ENCODE results near the gene CCDC74B. TPM values are rescaled to one million over a fixed set of nuclear protein-coding genes. Genes with fewer than 3 reads are reported as not detected.
"Not testable (repeated sequence)": the region's sequence is repeated elsewhere in the genome, so short reads cannot be mapped to it uniquely, and the experiment has no call there.

Gene CCDC74B
- total RNA-seq, 8 experiments from 2014 or later, result 1.2 to 13.4 (median 6.6) TPM

DNA sequence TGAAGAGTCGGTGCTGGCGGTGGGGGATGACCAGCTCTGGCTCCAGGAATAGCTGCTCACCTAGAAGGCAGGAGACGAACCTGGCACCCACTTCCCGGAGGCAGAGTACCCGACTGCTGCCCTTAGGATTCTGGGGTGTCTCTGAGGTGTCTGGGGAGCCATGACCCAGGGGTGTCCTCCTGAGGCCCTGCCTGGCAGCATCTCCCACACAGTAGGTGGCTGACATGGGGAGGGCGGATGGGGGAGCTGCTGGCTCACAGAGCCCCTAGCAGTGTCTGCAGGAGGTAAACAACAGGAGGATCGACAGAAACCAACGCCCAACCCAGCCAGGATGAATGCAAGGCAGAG, 9.5 kb upstream of the CCDC74B start:
- H3K27ac ChIP-seq; H3K4me3 ChIP-seq; ATAC-seq (replicated peaks in 6 of 8); H3K4me1 ChIP-seq (replicated peaks in 1 of 2): not testable (repeated sequence)
- WGBS, 10 experiments, result no CpG with 5 or more reads among the region's 8 CpGs
- in situ Hi-C loops (cut with MboI; ENCODE audit: low pct_unique_long_range_greater_than_20kb in 2 of 9, low sequenced_read_pairs in 9 of 9, unreplicated experiment in 9 of 9), result loop anchor here in 2 of 9 experiments (25.0 kb wide), 1 partner anchor 183 kb away; the partner anchor contains the start of gene IMP4 (in 2 of the 2)

DNA sequence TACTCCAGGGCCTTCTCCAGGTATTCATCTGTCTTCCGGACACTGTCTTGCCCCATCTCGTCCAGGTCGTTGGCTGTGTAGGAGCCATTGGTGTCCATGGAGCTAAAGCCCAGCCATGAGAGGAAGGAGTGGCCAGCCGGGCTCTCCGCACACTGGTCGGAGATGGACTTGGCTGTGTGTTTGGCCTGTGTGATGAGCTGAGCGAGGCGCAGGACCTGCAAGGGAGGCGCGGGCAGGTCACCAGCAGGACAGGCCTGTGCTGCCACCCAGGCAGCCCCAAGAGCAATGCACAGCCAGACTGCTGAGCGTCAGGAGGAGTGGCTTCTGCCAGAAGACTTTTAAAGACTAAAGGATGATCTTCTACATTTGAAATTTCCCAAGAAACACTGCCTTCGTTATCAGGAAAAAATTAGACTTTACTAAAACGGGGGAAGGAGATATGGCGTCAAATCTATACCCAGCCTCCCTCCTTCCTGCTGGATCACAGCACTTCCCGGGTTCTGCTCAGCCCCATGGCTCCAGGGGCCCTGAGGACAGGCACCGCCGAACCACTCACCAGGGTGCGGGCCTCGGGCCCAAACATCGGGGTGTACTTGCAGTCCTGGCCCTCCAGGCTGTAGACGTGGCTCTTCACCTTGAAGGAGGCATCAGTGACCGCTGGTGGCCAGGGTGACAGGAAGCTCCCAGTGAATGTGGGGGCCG, 9.0 kb upstream of the CCDC74B start:
- H3K4me3 ChIP-seq; H3K4me1 ChIP-seq (replicated peaks in 1 of 2); H3K27ac ChIP-seq; ATAC-seq (replicated peaks in 6 of 8): not testable (repeated sequence)
- 95% methylated on average over 3 of the region's 23 CpGs; no CpG with 5 or more reads in 9 of the 10 experiments for WGBS, 10 experiments
- in situ Hi-C loops (cut with MboI; ENCODE audit: low pct_unique_long_range_greater_than_20kb in 2 of 9, low sequenced_read_pairs in 9 of 9, unreplicated experiment in 9 of 9), result loop anchor here in 2 of 9 experiments (25.0 kb wide), 1 partner anchor 183 kb away; the partner anchor contains the start of gene IMP4 (in 2 of the 2)

DNA sequence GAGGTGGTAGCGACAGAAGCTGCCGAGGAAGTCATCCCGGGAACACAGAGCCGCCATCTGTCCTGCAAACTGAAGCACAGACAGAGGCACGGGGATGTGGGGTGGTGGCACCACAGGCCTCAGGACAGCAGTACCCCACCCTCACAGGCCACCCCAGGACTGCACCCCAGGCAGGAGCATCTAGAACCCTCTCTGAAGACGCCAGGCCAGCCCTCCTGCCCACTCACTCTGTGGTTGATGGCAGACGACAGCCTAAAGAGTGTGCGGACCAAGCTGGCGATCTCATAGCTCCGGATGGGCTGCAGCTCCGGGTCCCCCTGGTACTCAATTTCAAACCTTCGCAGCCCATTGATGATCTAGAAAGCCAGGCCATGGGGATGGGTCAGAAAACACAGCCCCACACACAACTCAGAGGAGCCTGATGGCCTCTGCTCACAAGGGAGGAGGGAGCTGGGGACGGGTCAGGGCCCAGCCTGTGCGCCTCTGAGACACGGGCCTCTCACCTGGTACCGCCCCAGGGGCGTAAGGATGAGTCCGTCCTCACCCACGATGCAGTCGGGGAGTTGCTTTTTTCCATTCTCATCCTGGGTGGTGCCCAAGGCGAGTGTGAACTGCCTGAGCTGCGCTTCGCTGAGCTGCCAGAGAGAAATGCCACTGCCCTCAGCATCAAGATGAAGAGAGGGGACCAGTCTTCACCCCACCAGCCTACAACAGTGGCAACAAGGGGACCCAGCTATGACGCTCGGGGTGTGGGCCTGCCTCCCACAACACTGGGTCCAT, 8.1 kb upstream of the CCDC74B start:
- in situ Hi-C loops (cut with MboI; ENCODE audit: low pct_unique_long_range_greater_than_20kb in 2 of 9, low sequenced_read_pairs in 9 of 9, unreplicated experiment in 9 of 9), result loop anchor here in 2 of 9 experiments (25.0 kb wide), 1 partner anchor 184 kb away; the partner anchor contains the start of gene IMP4 (in 2 of the 2)
- no peak for ATAC-seq (replicated peaks in 6 of 8)

DNA sequence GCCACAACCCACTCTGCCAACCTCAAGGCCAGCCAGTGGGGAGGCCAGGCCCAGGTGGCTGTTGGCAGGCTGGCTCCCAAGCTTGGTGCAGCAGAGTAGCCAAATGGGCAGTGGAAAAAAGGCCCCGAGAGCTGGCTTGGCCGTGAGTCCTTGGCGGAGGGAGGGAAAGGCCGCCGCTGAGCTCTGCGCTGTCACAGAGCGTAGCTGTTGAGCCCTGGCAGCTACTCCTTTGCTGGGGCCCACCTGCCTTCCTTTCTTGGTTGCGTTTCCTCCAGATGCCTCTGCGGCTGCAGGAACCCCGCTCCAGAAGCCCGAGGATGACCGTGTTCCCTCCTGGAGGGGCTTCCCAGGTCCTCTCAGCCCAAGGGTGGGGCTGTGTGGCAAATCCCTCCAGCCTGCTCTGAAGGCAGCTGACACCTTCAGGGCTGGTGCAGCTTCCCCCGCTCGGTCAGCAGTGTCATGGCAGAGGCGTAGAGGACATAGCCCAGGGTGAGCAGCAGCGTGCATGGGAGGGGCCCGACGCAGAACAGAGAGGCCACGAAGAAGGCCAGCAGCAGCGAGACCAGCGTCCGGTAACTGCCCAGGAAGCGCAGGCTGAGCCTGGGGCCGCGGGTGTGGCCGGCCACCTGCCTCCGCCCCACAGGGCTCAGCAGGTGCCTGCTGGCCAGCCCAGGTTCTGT, 7.4 kb upstream of the CCDC74B start:
- WGBS, 10 experiments, result 80 to 100% (median 100%) methylated on average over 1 to 4 of the region's 27 CpGs; no CpG with 5 or more reads in 7 of the 10 experiments

More for the DNA sequence above, 8.1 kb upstream of the CCDC74B start:
- WGBS, 10 experiments, result 93% methylated on average over 9 of the region's 25 CpGs; no CpG with 5 or more reads in 9 of the 10 experiments
- Histone ChIP-seq H3K4me3 (no peak overlapping the region), H3K27ac (no peak overlapping the region), H3K4me1 (replicated peaks in 1 of 2) (peaks cover 0 to 3% of the 10 kb centered on the region in 2 donors)

DNA sequence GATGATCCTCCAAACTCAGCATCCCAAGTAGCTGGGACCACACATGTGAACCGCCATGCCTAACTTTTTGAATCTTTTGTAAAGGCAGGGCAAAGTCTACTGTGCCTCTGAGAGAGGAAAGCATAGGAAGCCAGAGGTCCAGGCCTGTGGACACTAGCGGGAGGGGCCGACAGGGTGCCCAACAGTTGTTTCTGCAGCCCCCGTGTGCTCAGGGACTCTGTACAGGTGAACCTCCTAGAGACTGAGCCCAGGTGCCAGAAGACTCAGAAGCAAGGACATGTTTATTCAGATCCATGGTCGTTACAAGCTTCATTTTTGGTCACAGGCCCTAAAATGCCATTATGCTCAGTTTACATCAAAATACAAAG, 6.2 kb upstream of the CCDC74B start:
- H3K27ac ChIP-seq; ATAC-seq (replicated peaks in 6 of 8); H3K4me1 ChIP-seq (replicated peaks in 1 of 2); H3K4me3 ChIP-seq: not testable (repeated sequence)
- in situ Hi-C loops (cut with MboI; ENCODE audit: low pct_unique_long_range_greater_than_20kb in 2 of 9, low sequenced_read_pairs in 9 of 9, unreplicated experiment in 9 of 9), result loop anchor here in 2 of 9 experiments (25.0 kb wide), 1 partner anchor 186 kb away; the partner anchor contains the start of gene IMP4 (in 2 of the 2)
- no CpG with 5 or more reads among the region's 5 CpGs for WGBS, 10 experiments

More for the DNA sequence above, 7.4 kb upstream of the CCDC74B start:
- H3K4me1 ChIP-seq (replicated peaks in 1 of 2); H3K27ac ChIP-seq; H3K4me3 ChIP-seq; ATAC-seq (replicated peaks in 6 of 8): not testable (repeated sequence)
- in situ Hi-C loops (cut with MboI; ENCODE audit: low pct_unique_long_range_greater_than_20kb in 2 of 9, low sequenced_read_pairs in 9 of 9, unreplicated experiment in 9 of 9), result loop anchor here in 2 of 9 experiments (25.0 kb wide), 1 partner anchor 185 kb away; the partner anchor contains the start of gene IMP4 (in 2 of the 2)

DNA sequence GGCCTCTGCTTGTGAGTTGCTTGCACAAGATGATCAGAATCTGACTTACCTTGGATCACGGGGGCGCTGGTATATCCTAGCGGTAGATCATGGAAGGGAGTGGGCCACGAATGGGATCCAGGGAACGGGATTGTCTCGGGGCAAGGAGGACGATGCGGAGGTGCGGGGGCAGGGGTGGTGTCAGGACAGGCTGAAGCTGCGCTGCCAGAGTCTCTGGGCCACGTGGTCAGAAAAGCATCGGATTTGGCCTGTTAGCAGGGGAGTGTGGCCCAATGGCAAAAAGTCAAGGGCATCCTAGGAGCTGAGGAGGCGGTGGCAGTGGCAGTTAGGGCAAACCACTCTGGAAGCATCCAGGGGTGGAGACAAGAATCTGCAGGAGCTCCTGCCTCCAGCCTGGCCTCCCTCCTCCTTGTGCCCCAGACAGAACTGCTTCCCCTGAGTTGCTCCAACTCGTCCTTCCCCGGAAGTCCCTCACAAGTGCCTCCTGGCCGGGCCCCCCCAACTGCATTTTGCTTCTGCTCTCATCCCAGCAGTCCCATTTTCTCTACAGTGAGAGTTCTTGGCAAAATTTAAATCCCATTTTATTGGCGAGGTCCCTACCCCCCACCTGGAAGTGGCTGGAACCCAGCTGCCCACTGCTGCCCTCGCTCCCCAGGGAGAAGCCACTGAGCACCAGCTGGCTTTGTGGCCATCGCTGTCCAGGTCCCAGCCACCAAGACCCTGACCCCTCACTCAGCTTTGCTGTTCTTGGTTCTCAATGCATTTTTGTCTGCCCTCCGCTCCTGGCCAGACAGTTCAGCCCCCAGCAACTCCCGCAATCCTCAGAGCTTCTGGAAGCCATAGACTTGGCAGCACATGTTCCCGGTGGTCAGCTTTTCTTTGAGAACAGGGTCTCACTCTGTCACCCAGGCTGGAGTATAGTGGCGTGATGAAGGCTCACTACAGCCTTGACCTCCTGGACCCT, 5.6 kb upstream of the CCDC74B start:
- H3K4me3 ChIP-seq, result no peak overlapping the region
- no peak for ATAC-seq (replicated peaks in 6 of 8)
- no peak overlapping the region for H3K27ac ChIP-seq
- H3K4me1 ChIP-seq (replicated peaks in 1 of 2), result peaks cover 0 to 6% of the 10 kb centered on the region in 2 donors
- 70 to 95% (median 91%) methylated on average over 1 to 5 of the region's 23 CpGs; no CpG with 5 or more reads in 5 of the 10 experiments for WGBS, 10 experiments
- in situ Hi-C loops (cut with MboI; ENCODE audit: low pct_unique_long_range_greater_than_20kb in 2 of 9, low sequenced_read_pairs in 9 of 9, unreplicated experiment in 9 of 9), result loop anchor here in 2 of 9 experiments (25.0 kb wide), 1 partner anchor 187 kb away; the partner anchor contains the start of gene IMP4 (in 2 of the 2)

DNA sequence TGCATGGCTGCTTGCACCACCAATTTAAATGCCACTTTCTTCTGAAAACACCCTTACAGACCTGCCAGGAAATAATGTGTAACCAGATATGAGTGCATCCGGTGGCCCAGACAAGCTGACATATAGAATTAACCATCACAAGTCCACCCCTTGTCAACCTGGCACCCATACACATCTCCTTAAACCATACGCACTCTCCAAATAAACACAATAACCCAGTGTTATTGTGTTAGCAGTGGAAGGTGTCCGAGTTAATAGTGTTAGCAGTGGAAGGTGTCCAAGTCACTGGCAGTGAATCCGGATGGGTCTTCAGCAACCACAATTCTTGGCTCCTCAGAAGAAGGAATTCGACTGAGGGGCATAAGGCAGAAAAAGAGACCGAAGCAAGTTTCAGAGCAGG, 3.6 kb upstream of the CCDC74B start:
- WGBS, 10 experiments, result 40 to 100% (median 80%) methylated on average over 1 of the region's 6 CpGs; no CpG with 5 or more reads in 7 of the 10 experiments
- H3K27ac ChIP-seq; ATAC-seq (replicated peaks in 6 of 8); in situ Hi-C loops (cut with MboI; ENCODE audit: low pct_unique_long_range_greater_than_20kb in 2 of 9, low sequenced_read_pairs in 9 of 9, unreplicated experiment in 9 of 9); H3K4me3 ChIP-seq; H3K4me1 ChIP-seq (replicated peaks in 1 of 2): not testable (repeated sequence)

DNA sequence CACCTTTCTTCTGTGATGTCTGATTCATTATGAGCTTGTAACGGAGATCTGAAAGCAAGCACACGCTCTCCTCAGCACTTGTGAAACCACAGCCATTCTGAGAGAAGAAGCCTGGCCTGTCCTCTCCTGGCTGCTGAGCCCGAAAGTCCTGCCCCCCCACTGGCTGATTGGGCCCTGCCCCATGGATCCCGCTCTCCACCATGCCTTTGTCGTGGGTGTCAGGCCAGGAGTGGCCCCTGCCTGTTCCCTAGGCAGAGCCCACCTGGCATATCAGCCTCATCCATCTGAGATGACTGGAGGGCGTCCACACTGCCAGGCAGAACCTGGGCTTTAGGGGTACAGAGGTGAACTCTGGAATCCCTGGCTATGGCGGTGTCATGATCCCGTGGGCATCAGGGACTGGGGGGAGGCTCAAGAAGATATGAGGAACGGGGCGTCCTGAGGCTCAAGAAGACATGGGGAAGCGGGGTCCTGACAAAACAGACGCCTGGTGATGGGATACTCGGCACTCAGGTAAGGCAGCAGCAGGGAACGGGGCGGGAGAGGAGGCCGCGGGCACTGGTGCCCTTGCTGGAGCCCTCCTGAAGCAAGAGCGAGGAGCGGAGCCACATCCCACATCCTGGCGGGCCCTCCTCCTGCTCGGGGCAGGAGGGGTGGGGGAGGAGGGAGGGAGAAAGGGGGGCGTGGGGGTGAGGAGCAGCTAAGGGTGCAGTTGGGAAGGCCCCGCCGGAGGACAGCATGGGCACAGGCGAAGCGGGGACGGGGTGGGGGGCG, 1.5 kb downstream of the CCDC74B start:
- WGBS, 10 experiments, result 40 to 100% methylated on average over 1 of the region's 28 CpGs; no CpG with 5 or more reads in 8 of the 10 experiments
- in situ Hi-C loops (cut with MboI; ENCODE audit: low pct_unique_long_range_greater_than_20kb in 2 of 9, low sequenced_read_pairs in 9 of 9, unreplicated experiment in 9 of 9); H3K27ac ChIP-seq; ATAC-seq (replicated peaks in 6 of 8); H3K4me1 ChIP-seq (replicated peaks in 1 of 2): not testable (repeated sequence)
- H3K4me3 ChIP-seq, result peak overlapping the region in 4 of 5 donors; percentile 32 to 38 (median 34)

DNA sequence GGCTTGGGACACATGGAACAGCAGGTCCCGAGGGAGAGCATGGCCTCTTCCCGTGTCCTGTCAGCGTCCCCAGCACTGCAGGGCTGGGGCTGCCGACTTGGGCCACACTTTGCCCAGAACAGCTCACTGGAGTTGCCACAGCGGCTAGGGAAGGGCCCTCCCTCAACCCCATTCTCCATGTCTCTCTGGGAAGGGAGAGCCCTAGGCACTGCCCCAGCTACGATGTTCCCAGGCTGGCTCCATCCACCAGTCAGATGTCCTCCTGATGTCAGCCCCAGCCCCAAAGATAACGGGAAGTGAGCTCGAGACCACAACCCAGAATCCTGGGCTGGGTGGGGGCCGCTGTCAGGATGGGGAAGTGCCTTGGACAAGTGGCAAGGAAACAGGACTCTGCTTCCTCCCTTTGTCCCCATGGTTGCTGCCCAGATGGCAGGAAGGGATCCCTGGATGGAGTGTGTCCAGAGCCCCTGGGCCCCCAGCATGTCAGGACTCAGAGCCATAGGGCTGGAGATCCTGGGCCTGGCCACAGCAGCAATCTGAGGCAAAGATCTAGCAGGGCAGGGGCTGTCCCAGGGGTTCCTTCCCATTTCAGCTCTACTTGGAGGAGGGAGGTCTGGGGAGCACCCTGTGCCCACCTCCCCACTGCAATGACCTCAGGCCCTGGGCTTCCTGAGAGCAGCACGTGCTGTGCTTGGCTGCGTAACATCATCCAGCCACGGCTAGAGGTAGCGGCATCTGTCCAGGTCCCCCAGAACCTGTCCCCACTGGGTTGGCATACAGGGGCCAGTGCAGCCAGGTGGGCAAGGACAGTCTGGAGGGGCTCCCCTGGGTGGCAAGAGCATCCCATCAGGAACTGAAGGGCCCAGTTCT, 2.3 kb downstream of the CCDC74B start:
- H3K4me3 ChIP-seq; ATAC-seq (replicated peaks in 6 of 8); in situ Hi-C loops (cut with MboI; ENCODE audit: low pct_unique_long_range_greater_than_20kb in 2 of 9, low sequenced_read_pairs in 9 of 9, unreplicated experiment in 9 of 9); H3K27ac ChIP-seq; H3K4me1 ChIP-seq (replicated peaks in 1 of 2): not testable (repeated sequence)
- WGBS, 10 experiments, result no CpG with 5 or more reads among the region's 13 CpGs

DNA sequence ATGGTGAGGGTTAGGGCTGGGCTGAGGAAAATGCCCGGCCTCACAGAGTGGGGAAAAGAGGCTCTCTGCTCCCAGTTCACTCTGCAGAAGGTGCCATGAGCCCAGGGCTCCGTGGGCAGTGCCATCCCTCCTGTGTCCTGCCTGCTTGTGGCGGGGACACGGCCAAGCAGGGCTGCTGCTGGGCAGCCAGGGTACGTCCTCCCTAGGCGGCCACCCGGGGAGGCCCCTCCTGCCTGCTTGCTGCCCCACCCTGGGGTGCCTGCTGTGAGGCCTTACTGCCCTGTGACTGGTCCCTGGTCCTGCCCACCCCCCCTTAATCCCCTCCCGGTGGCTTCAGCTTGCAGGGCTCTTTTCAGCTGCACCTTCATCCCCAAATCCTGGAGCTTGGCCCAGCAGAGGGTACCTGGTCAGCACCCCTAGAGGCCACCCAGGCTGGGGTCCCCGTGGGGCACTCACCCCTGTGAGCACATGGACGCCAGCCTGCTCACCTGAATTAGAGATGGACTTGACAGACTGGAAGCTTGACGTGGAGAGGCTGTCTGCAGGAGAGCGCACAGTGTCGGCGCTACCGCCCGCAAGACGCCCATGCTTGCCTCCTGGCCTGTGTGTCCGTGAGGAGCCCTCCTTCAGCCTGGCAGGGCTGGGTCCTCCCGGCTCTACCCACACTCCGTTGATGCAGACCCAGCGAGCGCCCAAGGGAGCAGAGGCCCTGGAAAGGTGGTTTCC, 3.1 kb downstream of the CCDC74B start:
- no CpG with 5 or more reads among the region's 22 CpGs for WGBS, 10 experiments
- in situ Hi-C loops (cut with MboI; ENCODE audit: low pct_unique_long_range_greater_than_20kb in 2 of 9, low sequenced_read_pairs in 9 of 9, unreplicated experiment in 9 of 9); H3K4me1 ChIP-seq (replicated peaks in 1 of 2); ATAC-seq (replicated peaks in 6 of 8); H3K27ac ChIP-seq; H3K4me3 ChIP-seq: not testable (repeated sequence)

Measured in motor neuron (in vitro differentiated cells).